GM18498 (cell line): Measurements from ENCODE around the gene RIPOR3.
A peak's percentile ranks its signal among the peaks of the same experiment; 100 is the strongest.
"Not testable (repeated sequence)": the region's sequence is repeated elsewhere in the genome, so short reads cannot be mapped to it uniquely, and the experiment has no call there.

Source experiments
- ATAC-seq: cut with Tn5 transposase; IDR thresholded peaks from one replicate; pipeline ENCODE4 v1.9.1; 2021; ENCODE audit warnings: mild to moderate bottlenecking, moderate library complexity; ENCODE audit not compliant: unreplicated experiment

RIPOR3 gene

GRCh38 chr20:50559856-50560638 lies 131.3 kb downstream of the RIPOR3 start:
- ATAC-seq, result no peak

GRCh38 chr20:50559149-50559548 lies 132.2 kb downstream of the RIPOR3 start:
- ATAC-seq, result no peak

GRCh38 chr20:50558483-50558925 lies 132.8 kb downstream of the RIPOR3 start:
- ATAC-seq, result no peak

GRCh38 chr20:50557549-50558134 lies 133.7 kb downstream of the RIPOR3 start:
- no peak for ATAC-seq

- no peak for ATAC-seq
Measured at GRCh38 chr20:50555662-50556061, 135.7 kb downstream of the RIPOR3 start.

- ATAC-seq, result no peak
Measured at GRCh38 chr20:50554694-50555579, 136.4 kb downstream of the RIPOR3 start.

- no peak for ATAC-seq
Measured at GRCh38 chr20:50552979-50553378, 138.4 kb downstream of the RIPOR3 start.

GRCh38 chr20:50551288-50551687 lies 140.1 kb downstream of the RIPOR3 start:
- ATAC-seq, result no peak

- ATAC-seq, result no peak
Measured at GRCh38 chr20:50550531-50550930, 140.8 kb downstream of the RIPOR3 start.

GRCh38 chr20:50548396-50548795 lies 142.9 kb downstream of the RIPOR3 start:
- ATAC-seq, result no peak

GRCh38 chr20:50547964-50548363 lies 143.4 kb downstream of the RIPOR3 start:
- ATAC-seq, result no peak

GRCh38 chr20:50546729-50547314 lies 144.5 kb downstream of the RIPOR3 start:
- peak; percentile 54 for ATAC-seq

- no peak for ATAC-seq
Measured at GRCh38 chr20:50545126-50545525, 146.2 kb downstream of the RIPOR3 start.

- no peak for ATAC-seq
Measured at GRCh38 chr20:50543326-50543725, 148.0 kb downstream of the RIPOR3 start.

GRCh38 chr20:50541606-50542041 lies 149.7 kb downstream of the RIPOR3 start:
- ATAC-seq, result peak; percentile 54

GRCh38 chr20:50540620-50541605 lies 150.4 kb downstream of the RIPOR3 start:
- ATAC-seq, result peak; percentile 14

- ATAC-seq, result not testable (repeated sequence)
Measured at GRCh38 chr20:50539798-50540197, 151.5 kb downstream of the RIPOR3 start.

GRCh38 chr20:50538276-50538675 lies 153.1 kb downstream of the RIPOR3 start:
- ATAC-seq, result no peak

GRCh38 chr20:50537546-50538201 lies 153.7 kb downstream of the RIPOR3 start:
- no peak for ATAC-seq
